K562 (cell line): ENCODE data around the gene RBM3.
"Not testable (repeated sequence)": the region's sequence is repeated elsewhere in the genome, so short reads cannot be mapped to it uniquely, and the experiment has no call there.

Experiments used
- ATF2 ChIP-seq: sonication (generic); formaldehyde crosslinking; IDR thresholded peaks from 2 replicates; pipeline ENCODE4 v1.8.1; 2022; ENCODE audit warnings: missing genetic modification reagents
- EZH2 ChIP-seq: IDR thresholded peaks from 2 replicates; pipeline ENCODE4 v1.6.1; 2012; ENCODE audit warnings: low read depth, mild to moderate bottlenecking, inconsistent platforms, low read length, borderline replicate concordance
- L3MBTL2 ChIP-seq: fragments of 450-650 bp; IDR thresholded peaks from 2 replicates; pipeline ENCODE4 v1.6.1; 2016; ENCODE audit warnings: mild to moderate bottlenecking, moderate library complexity
- ZC3H4 ChIP-seq: sonication (generic); formaldehyde crosslinking; IDR thresholded peaks from 2 replicates; pipeline ENCODE4 v1.9.0; 2021; ENCODE audit warnings: missing genetic modification reagents, borderline replicate concordance
- ZNF76 ChIP-seq: fragments of 250-450 bp; sonication (Bioruptor Pico); IDR thresholded peaks from 2 replicates; pipeline ENCODE4 v1.4.0; 2020; ENCODE audit warnings: mild to moderate bottlenecking, moderate library complexity, borderline replicate concordance
- TF ChIP-seq, protein P1 (sequence below): sonication (generic); formaldehyde crosslinking; IDR thresholded peaks from 2 replicates; pipeline ENCODE4 v1.5.0; 2020; ENCODE audit warnings: missing genetic modification reagents
- TF ChIP-seq, protein P2 (sequence below), 3 experiments: IDR thresholded peaks in 2 of 3; conservative IDR thresholded peaks in 1 of 3; 2 replicates each; pipeline ENCODE4 v1.5.1; 2011 to 2012; ENCODE audit warnings: low read length in 3 of 3, mild to moderate bottlenecking in 3 of 3, control low read depth in 2 of 3, improper control_type of control experiment in 1 of 3, inconsistent platforms in 1 of 3, low read depth in 1 of 3, mixed read lengths in 1 of 3, moderate library complexity in 1 of 3; ENCODE audit not compliant: insufficient read depth in 2 of 3

- TF ChIP-seq ATF2 (CRISPR knock-in tag); L3MBTL2; ZC3H4 (CRISPR knock-in tag); ZNF76 (CRISPR knock-in tag); EZH2: not testable (repeated sequence)
- TF ChIP-seq, protein P1, sequence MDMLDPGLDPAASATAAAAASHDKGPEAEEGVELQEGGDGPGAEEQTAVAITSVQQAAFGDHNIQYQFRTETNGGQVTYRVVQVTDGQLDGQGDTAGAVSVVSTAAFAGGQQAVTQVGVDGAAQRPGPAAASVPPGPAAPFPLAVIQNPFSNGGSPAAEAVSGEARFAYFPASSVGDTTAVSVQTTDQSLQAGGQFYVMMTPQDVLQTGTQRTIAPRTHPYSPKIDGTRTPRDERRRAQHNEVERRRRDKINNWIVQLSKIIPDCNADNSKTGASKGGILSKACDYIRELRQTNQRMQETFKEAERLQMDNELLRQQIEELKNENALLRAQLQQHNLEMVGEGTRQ (CRISPR knock-in tag) = not testable (repeated sequence)
- TF ChIP-seq, protein P2, sequence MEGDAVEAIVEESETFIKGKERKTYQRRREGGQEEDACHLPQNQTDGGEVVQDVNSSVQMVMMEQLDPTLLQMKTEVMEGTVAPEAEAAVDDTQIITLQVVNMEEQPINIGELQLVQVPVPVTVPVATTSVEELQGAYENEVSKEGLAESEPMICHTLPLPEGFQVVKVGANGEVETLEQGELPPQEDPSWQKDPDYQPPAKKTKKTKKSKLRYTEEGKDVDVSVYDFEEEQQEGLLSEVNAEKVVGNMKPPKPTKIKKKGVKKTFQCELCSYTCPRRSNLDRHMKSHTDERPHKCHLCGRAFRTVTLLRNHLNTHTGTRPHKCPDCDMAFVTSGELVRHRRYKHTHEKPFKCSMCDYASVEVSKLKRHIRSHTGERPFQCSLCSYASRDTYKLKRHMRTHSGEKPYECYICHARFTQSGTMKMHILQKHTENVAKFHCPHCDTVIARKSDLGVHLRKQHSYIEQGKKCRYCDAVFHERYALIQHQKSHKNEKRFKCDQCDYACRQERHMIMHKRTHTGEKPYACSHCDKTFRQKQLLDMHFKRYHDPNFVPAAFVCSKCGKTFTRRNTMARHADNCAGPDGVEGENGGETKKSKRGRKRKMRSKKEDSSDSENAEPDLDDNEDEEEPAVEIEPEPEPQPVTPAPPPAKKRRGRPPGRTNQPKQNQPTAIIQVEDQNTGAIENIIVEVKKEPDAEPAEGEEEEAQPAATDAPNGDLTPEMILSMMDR (IDR thresholded peaks at IDR 0.05 in 2 of 3, conservative IDR thresholded peaks at IDR 0.05 in 1 of 3; ENCODE audit: insufficient read depth in 2 of 3, low read depth in 1 of 3, low read length in 3 of 3) = not testable (repeated sequence)
Observed at GRCh38 chrX:48555731-48556325, 18.5 kb upstream of the RBM3 start.
